ENCODE results near the gene PHAX. TPM values are rescaled to one million over a fixed set of nuclear protein-coding genes. Genes with fewer than 3 reads are reported as not detected.
A peak's percentile ranks its signal among the peaks of the same experiment; 100 is the strongest.

PHAX gene
- polyA plus RNA-seq, 2 of the 4 experiments (the other 2 are of a cell fraction): 74.8 to 90.2 TPM

- no peak overlapping the region for H3K4me3 ChIP-seq
- DNase-seq (ENCODE audit: low read depth in 1 of 2, low spot score in 1 of 2) (no peak), ATAC-seq (peak in 1 of 2 experiments; percentile 50; a peak in 3 of 6 replicates), FAIRE-seq (no peak)
- no peak overlapping the region for H3K27ac ChIP-seq
- H3K4me2 ChIP-seq: no peak overlapping the region
- ChIA-PET POLR2A (no interaction called here), CTCF (interaction anchor here (0.6 kb wide), 3 partner anchors 10 to 211 kb away, joined by 3 to 4 read pairs (median 4); no protein-coding TSS in a partner anchor)
- 81% methylated on average over 1 of the region's 1 CpG for WGBS (ENCODE audit: missing lambda C conversion rate)
- no peaks in the 10 kb centered on the region for H3K9me3 ChIP-seq
- TF ChIP-seq SMC3 (IDR thresholded peaks at IDR 0.05): no peak
- TF ChIP-seq JUNB (IDR thresholded peaks at IDR 0.05): no peak
- no peak for TF ChIP-seq NR3C1 (IDR thresholded peaks at IDR 0.05)
- no peak for TF ChIP-seq HEYL (CRISPR knock-in tag; IDR thresholded peaks at IDR 0.05)
- no peak for TF ChIP-seq HOXB5 (CRISPR knock-in tag; IDR thresholded peaks at IDR 0.05)
- TF ChIP-seq PHF8 (IDR thresholded peaks at IDR 0.05; ENCODE audit: borderline replicate concordance, low read depth): no peak
- TF ChIP-seq HOXA7 (CRISPR knock-in tag; IDR thresholded peaks at IDR 0.05): no peak
- no peak for TF ChIP-seq GATA3 (IDR thresholded peaks at IDR 0.05; ENCODE audit: borderline replicate concordance)
- TF ChIP-seq PBX3 (IDR thresholded peaks at IDR 0.05): no peak
- TF ChIP-seq FOXS1 (CRISPR knock-in tag; IDR thresholded peaks at IDR 0.05): no peak
- no peak for TF ChIP-seq CEBPB (IDR thresholded peaks at IDR 0.05)
- no peak for TF ChIP-seq ATOH8 (CRISPR knock-in tag; IDR thresholded peaks at IDR 0.05; ENCODE audit: low read depth)
- no peak for TF ChIP-seq MAX (IDR thresholded peaks at IDR 0.05)
- no peak for TF ChIP-seq ESRRA (IDR thresholded peaks at IDR 0.05; ENCODE audit: borderline replicate concordance, low read length)
- TF ChIP-seq BHLHE40 (IDR thresholded peaks at IDR 0.05; ENCODE audit: low read depth, low read length): no peak
- no peak for TF ChIP-seq ZFP36 (IDR thresholded peaks at IDR 0.05; ENCODE audit: borderline replicate concordance, partially characterized antibody)
- no peak for TF ChIP-seq ZC3H11A (IDR thresholded peaks at IDR 0.05)
- no peaks in the 10 kb centered on the region for H3K4me1 ChIP-seq
Observed at GRCh38 chr5:126561908-126562307, 38.8 kb upstream of the PHAX start.

GRCh38 chr5:126562823-126563222 lies 37.9 kb upstream of the PHAX start:
- no peak for TF ChIP-seq ZC3H11A (IDR thresholded peaks at IDR 0.05)
- no peak for TF ChIP-seq FOSB (CRISPR knock-in tag; IDR thresholded peaks at IDR 0.05)
- no peak for TF ChIP-seq ZNF302 (CRISPR knock-in tag; IDR thresholded peaks at IDR 0.05)
- TF ChIP-seq PBX3 (IDR thresholded peaks at IDR 0.05): no peak
- TF ChIP-seq EP300 (IDR thresholded peaks at IDR 0.05): no peak
- no peak for TF ChIP-seq USF2 (IDR thresholded peaks at IDR 0.05)
- TF ChIP-seq NPAS2 (CRISPR knock-in tag; IDR thresholded peaks at IDR 0.05; ENCODE audit: borderline replicate concordance): no peak
- no peak for TF ChIP-seq EHMT2 (IDR thresholded peaks at IDR 0.05; ENCODE audit: low read depth)
- no peak for TF ChIP-seq TP53 (CRISPR knock-in tag; IDR thresholded peaks at IDR 0.05)
- TF ChIP-seq CBX8 (IDR thresholded peaks at IDR 0.05): no peak
- TF ChIP-seq HDAC2 (IDR thresholded peaks at IDR 0.05): no peak
- no peak for TF ChIP-seq POLR2AphosphoS2 (conservative IDR thresholded peaks at IDR 0.05; ENCODE audit: low read length)
- TF ChIP-seq HOXA7 (CRISPR knock-in tag; IDR thresholded peaks at IDR 0.05): no peak
- no peak for TF ChIP-seq CEBPB (IDR thresholded peaks at IDR 0.05)
- no peaks in the 10 kb centered on the region for H3K9me3 ChIP-seq
- ChIA-PET CTCF (interaction anchor here (0.6 to 1.2 kb wide), 4 partner anchors 9 to 212 kb away, joined by 3 to 4 read pairs (median 4); no protein-coding TSS in a partner anchor), POLR2A (no interaction called here)
- ATAC-seq (no peak), FAIRE-seq (no peak), DNase-seq (ENCODE audit: low read depth in 1 of 2, low spot score in 1 of 2) (no peak)
- no peak overlapping the region for H3K4me2 ChIP-seq
- H3K27ac ChIP-seq: no peak overlapping the region
- no peaks in the 10 kb centered on the region for H3K4me1 ChIP-seq
- WGBS (ENCODE audit: missing lambda C conversion rate): 91% methylated on average over 2 of the region's 2 CpGs
- no peak overlapping the region for H3K4me3 ChIP-seq

All from A549 (cell line).